H9 (cell line): Measurements from ENCODE around the gene CACFD1. TPM values are rescaled to one million over a fixed set of nuclear protein-coding genes. Genes with fewer than 3 reads are reported as not detected.

Experiments
- DNase-seq: peaks from one replicate; pipeline ENCODE4 v3.0.0-alpha.2; 2017
- H2AFZ ChIP-seq: one replicate; pipeline ENCODE4 v1.6.1; 2013; ENCODE audit warnings: mild to moderate bottlenecking, low read length, control low read depth, moderate library complexity
- H2AK5ac ChIP-seq: 2 replicates; pipeline ENCODE4 v1.6.1; 2013; ENCODE audit warnings: low read length, control low read depth, mixed read lengths; ENCODE audit not compliant: insufficient read length
- H2BK120ac ChIP-seq: one replicate; pipeline ENCODE4 v1.6.1; 2013; ENCODE audit warnings: low read depth, mild to moderate bottlenecking, low read length, control low read depth, inconsistent platforms; ENCODE audit not compliant: poor library complexity, severe bottlenecking
- H2BK12ac ChIP-seq: 2 replicates; pipeline ENCODE4 v1.6.1; 2013; ENCODE audit warnings: low read length, control low read depth, mixed read lengths, low read depth; ENCODE audit not compliant: insufficient read length
- H2BK15ac ChIP-seq: 2 replicates; pipeline ENCODE4 v1.6.1; 2013; ENCODE audit warnings: low read depth, low read length, control low read depth
- H2BK20ac ChIP-seq: one replicate; pipeline ENCODE4 v1.6.1; 2013; ENCODE audit warnings: low read depth, mild to moderate bottlenecking, low read length, control low read depth, inconsistent platforms; ENCODE audit not compliant: poor library complexity, severe bottlenecking
- H2BK5ac ChIP-seq: 2 replicates; pipeline ENCODE4 v1.6.1; 2013; ENCODE audit warnings: low read length, control low read depth, mixed read lengths; ENCODE audit not compliant: insufficient read length
- H3K14ac ChIP-seq: 2 replicates; pipeline ENCODE4 v1.6.1; 2013; ENCODE audit warnings: low read length, control low read depth; ENCODE audit not compliant: insufficient read depth
- H3K18ac ChIP-seq: 2 replicates; pipeline ENCODE4 v1.6.1; 2013; ENCODE audit warnings: low read depth, mild to moderate bottlenecking, mixed read lengths, low read length, control low read depth; ENCODE audit not compliant: insufficient read length
- H3K23ac ChIP-seq: 2 replicates; pipeline ENCODE4 v1.6.1; 2013; ENCODE audit warnings: low read length, control low read depth, mixed read lengths, low read depth; ENCODE audit not compliant: insufficient read length
- H3K23me2 ChIP-seq: 2 replicates; pipeline ENCODE4 v1.6.1; 2013; ENCODE audit warnings: low read depth, mild to moderate bottlenecking, mixed read lengths, low read length, control low read depth; ENCODE audit not compliant: insufficient read length, poor library complexity, severe bottlenecking
- H3K27ac ChIP-seq: 2 replicates; pipeline ENCODE4 v1.5.1; 2013; ENCODE audit warnings: low read length, control low read depth, mixed read lengths, low read depth; ENCODE audit not compliant: insufficient read length
- H3K27me3 ChIP-seq: 2 replicates; pipeline ENCODE4 v1.6.1; 2013; ENCODE audit warnings: low read length, control low read depth, inconsistent platforms; ENCODE audit not compliant: insufficient read depth
- H3K4ac ChIP-seq: 2 replicates; pipeline ENCODE4 v1.6.1; 2013; ENCODE audit warnings: low read depth, mild to moderate bottlenecking, control low read depth, inconsistent platforms, low read length, moderate library complexity
- H3K4me1 ChIP-seq: 2 replicates; pipeline ENCODE4 v1.6.1; 2013; ENCODE audit warnings: low read length, control low read depth, inconsistent platforms; ENCODE audit not compliant: insufficient read depth
- H3K4me2 ChIP-seq: 2 replicates; pipeline ENCODE4 v1.6.1; 2013; ENCODE audit warnings: low read length, control low read depth, mixed read lengths; ENCODE audit not compliant: insufficient read length, insufficient read depth
- H3K56ac ChIP-seq: 2 replicates; pipeline ENCODE4 v1.6.1; 2013; ENCODE audit warnings: low read depth, mild to moderate bottlenecking, mixed read lengths, low read length, control low read depth; ENCODE audit not compliant: insufficient read length
- H3K79me1 ChIP-seq: 2 replicates; pipeline ENCODE4 v1.6.1; 2013; ENCODE audit warnings: low read depth, mild to moderate bottlenecking, moderate library complexity, low read length, control low read depth, inconsistent platforms; ENCODE audit not compliant: insufficient read depth, poor library complexity, severe bottlenecking
- H3K79me2 ChIP-seq: 2 replicates; pipeline ENCODE4 v1.6.1; 2013; ENCODE audit warnings: low read length, control low read depth, inconsistent platforms; ENCODE audit not compliant: insufficient read depth
- H3K9ac ChIP-seq: 2 replicates; pipeline ENCODE4 v1.6.1; 2013; ENCODE audit warnings: low read length, control low read depth, mixed read lengths; ENCODE audit not compliant: insufficient read length; ENCODE audit errors: extremely low read depth
- H3K9me3 ChIP-seq: one replicate; pipeline ENCODE4 v1.6.1; 2013; ENCODE audit warnings: low read depth, low read length, inconsistent platforms; ENCODE audit not compliant: control insufficient read depth
- H3T11ph ChIP-seq: one replicate; pipeline ENCODE4 v1.6.1; 2013; ENCODE audit warnings: mild to moderate bottlenecking, low read length, control low read depth, inconsistent platforms
- H4K20me1 ChIP-seq: one replicate; pipeline ENCODE4 v1.6.1; 2013; ENCODE audit not compliant: control insufficient read depth, insufficient read length, insufficient read depth
- H4K5ac ChIP-seq: 2 replicates; pipeline ENCODE4 v1.6.1; 2013; ENCODE audit warnings: low read depth, mild to moderate bottlenecking, mixed read lengths, low read length, control low read depth; ENCODE audit not compliant: insufficient read length
- H4K8ac ChIP-seq: replicated peaks from 2 replicates; pipeline ENCODE4 v1.6.1; 2013; ENCODE audit warnings: low read length, control low read depth, mixed read lengths, low read depth; ENCODE audit not compliant: insufficient read length
- H4K91ac ChIP-seq: 2 replicates; pipeline ENCODE4 v1.6.1; 2013; ENCODE audit warnings: low read depth, mild to moderate bottlenecking, moderate library complexity, mixed read lengths, low read length, control low read depth; ENCODE audit not compliant: insufficient read length
- H3K27ac Mint-ChIP-seq, 3 experiments: 2 replicates in 2 of 3; 3 replicates in 1 of 3; pipeline ENCODE4 v1.8.0; 2020 to 2021; ENCODE audit warnings: mixed read lengths in 3 of 3, mild to moderate bottlenecking in 1 of 3, moderate library complexity in 1 of 3
- H3K27me3 Mint-ChIP-seq: 2 replicates; pipeline ENCODE4 v1.8.0; 2021; ENCODE audit warnings: low read depth, mild to moderate bottlenecking, moderate library complexity, mixed read lengths
- H3K36me3 Mint-ChIP-seq, 3 experiments: 2 replicates in 2 of 3; 3 replicates in 1 of 3; pipeline ENCODE4 v1.8.0; 2020 to 2021; ENCODE audit warnings: low read depth in 3 of 3, mixed read lengths in 3 of 3; ENCODE audit not compliant: insufficient read depth in 1 of 3
- H3K4me1 Mint-ChIP-seq, 2 experiments: 2 replicates each; pipeline ENCODE4 v1.8.0; 2020; ENCODE audit warnings: mixed read lengths in 2 of 2
- H3K4me3 Mint-ChIP-seq, 2 experiments: 2 replicates in 1 of 2; 3 replicates in 1 of 2; pipeline ENCODE4 v1.8.0; 2020 to 2021; ENCODE audit warnings: mild to moderate bottlenecking in 2 of 2, mixed read lengths in 2 of 2, moderate library complexity in 1 of 2
- H3K9me3 Mint-ChIP-seq, 2 experiments: 2 replicates in 1 of 2; 3 replicates in 1 of 2; pipeline ENCODE4 v1.8.0; 2020; ENCODE audit warnings: mild to moderate bottlenecking in 2 of 2, mixed read lengths in 2 of 2, moderate library complexity in 1 of 2
- WGBS: extraction: QIAGEN DNeasy Blood & Tissue Kit; methylation state at CpG from one replicate; pipeline ENCODE4 v1.1.7; 2013; ENCODE audit warnings: missing lambda C conversion rate, low lambda C conversion rate, mixed read lengths; ENCODE audit not compliant: insufficient read length; ENCODE audit errors: extremely low coverage; 5-methylcytosine and 5-hydroxymethylcytosine counted together
- total RNA-seq: library from RNA; stranded (reverse); gene quantifications from 2 replicates; pipeline ENCODE4 v1.2.1, GENCODE V29; 2021
- TF ChIP-seq, protein P1 (sequence below): fragments of 200-600 bp; sonication (generic); conservative IDR thresholded peaks from 3 replicates; pipeline ENCODE4 v1.8.0; 2021; ENCODE audit warnings: antibody characterized with exemption, mild to moderate bottlenecking

Gene CACFD1
- total RNA-seq, 1 experiment from 2014 or later, result 20.0 TPM

DNA sequence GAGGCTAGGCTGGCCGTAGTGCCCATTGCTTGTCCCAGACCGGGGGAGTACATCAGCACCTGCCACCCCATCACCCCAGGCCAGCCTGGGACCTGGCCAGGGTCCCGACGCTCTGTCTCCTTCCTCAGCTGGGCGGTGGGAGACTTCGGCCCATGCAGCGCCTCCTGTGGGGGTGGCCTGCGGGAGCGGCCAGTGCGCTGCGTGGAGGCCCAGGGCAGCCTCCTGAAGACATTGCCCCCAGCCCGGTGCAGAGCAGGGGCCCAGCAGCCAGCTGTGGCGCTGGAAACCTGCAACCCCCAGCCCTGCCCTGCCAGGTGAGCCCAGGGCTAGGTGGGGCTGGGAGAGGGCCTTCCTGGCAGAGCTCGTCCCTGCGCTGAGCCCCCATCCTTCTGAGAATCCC is 16.5 kb upstream of the CACFD1 start:
- Histone ChIP-seq H2BK5ac (no peak overlapping the region), H4K8ac (no peak overlapping the region), H2AFZ (no peak overlapping the region), H3K23ac (no peak overlapping the region), H2BK15ac (no peak overlapping the region), H3K4me2 (no peak overlapping the region), H3K4me1 (no peaks in the 10 kb centered on the region), H3K79me2 (no peaks in the 10 kb centered on the region), H4K91ac (no peak overlapping the region), H3K23me2 (no peaks in the 10 kb centered on the region), H2AK5ac (no peak overlapping the region), H3K27ac (no peak overlapping the region), H3K18ac (no peak overlapping the region), H3K9me3 (no peaks in the 10 kb centered on the region), H2BK20ac (no peak overlapping the region), H4K20me1 (no peaks in the 10 kb centered on the region), H4K5ac (no peak overlapping the region), H2BK120ac (no peak overlapping the region), H3T11ph (no peak overlapping the region), H3K56ac (no peak overlapping the region), H3K27me3 (no peaks in the 10 kb centered on the region), H2BK12ac (no peak overlapping the region), H3K79me1 (no peaks in the 10 kb centered on the region), H3K9ac (no peak overlapping the region), H3K14ac (no peak overlapping the region), H3K4ac (no peak overlapping the region)
- H3K4me1 Mint-ChIP-seq, result no peaks in the 10 kb centered on the region
- no peak overlapping the region for H3K27ac Mint-ChIP-seq
- H3K4me3 Mint-ChIP-seq, result no peak overlapping the region
- no peaks in the 10 kb centered on the region; the same call in 1 of the 2 replicates for H3K27me3 Mint-ChIP-seq
- H3K36me3 Mint-ChIP-seq, result no peaks in the 10 kb centered on the region; a peak in 1 of 7 replicates
- no peak for DNase-seq
- H3K9me3 Mint-ChIP-seq, result no peaks in the 10 kb centered on the region
- TF ChIP-seq, protein P1, sequence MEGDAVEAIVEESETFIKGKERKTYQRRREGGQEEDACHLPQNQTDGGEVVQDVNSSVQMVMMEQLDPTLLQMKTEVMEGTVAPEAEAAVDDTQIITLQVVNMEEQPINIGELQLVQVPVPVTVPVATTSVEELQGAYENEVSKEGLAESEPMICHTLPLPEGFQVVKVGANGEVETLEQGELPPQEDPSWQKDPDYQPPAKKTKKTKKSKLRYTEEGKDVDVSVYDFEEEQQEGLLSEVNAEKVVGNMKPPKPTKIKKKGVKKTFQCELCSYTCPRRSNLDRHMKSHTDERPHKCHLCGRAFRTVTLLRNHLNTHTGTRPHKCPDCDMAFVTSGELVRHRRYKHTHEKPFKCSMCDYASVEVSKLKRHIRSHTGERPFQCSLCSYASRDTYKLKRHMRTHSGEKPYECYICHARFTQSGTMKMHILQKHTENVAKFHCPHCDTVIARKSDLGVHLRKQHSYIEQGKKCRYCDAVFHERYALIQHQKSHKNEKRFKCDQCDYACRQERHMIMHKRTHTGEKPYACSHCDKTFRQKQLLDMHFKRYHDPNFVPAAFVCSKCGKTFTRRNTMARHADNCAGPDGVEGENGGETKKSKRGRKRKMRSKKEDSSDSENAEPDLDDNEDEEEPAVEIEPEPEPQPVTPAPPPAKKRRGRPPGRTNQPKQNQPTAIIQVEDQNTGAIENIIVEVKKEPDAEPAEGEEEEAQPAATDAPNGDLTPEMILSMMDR, result no peak
- no CpG with 5 or more reads among the region's 15 CpGs for WGBS
